ENCODE results near the gene NPPB.

The NPPB gene

DNA sequence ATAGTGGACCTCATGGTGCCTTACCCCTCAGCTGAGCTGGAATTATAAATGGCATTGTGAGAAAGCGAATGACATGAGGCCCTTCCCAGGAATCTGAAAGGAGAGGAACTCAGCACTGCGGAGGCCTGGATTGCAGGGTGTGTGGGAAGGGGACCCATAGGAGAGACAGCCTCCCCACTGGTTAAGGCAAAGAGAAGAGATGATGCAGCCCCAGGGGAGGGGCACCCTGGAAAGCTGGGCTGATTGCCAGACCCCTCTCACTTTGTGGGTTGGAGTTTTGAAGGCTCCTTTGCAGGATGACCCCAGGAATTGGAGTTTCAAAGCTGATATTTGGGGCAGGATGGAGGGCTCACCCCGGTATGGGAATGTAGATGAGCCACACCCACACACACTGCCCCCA is 2.0 kb downstream of the NPPB start:
- no peak overlapping the region for H3K4me3 ChIP-seq (ENCODE audit: low read length)
- no peak for TF ChIP-seq ZNF274 (IDR thresholded peaks at IDR 0.05; ENCODE audit: low read depth, low read length)

DNA sequence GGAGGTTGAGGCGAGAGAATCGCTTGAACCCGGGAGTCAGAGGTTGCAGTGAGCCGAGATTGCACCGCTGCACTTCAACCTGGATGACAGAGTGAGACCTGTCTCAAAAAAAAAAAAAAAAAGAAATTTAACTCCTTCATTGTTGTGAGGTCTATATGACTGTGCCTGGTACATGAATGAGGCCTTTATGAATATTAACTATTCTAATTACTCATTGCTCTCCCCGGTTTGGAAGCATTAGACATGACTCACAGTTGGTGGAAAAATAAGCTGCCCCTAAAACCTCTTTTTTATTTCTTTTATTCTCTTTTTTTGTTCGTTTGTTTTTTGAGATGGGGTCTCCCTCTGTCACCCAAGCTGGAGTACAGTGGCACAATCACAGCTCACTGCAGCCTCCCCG is 3.3 kb downstream of the NPPB start:
- no peak overlapping the region for H3K4me3 ChIP-seq (ENCODE audit: low read length)
- TF ChIP-seq ZNF274 (IDR thresholded peaks at IDR 0.05; ENCODE audit: low read depth, low read length): no peak

DNA sequence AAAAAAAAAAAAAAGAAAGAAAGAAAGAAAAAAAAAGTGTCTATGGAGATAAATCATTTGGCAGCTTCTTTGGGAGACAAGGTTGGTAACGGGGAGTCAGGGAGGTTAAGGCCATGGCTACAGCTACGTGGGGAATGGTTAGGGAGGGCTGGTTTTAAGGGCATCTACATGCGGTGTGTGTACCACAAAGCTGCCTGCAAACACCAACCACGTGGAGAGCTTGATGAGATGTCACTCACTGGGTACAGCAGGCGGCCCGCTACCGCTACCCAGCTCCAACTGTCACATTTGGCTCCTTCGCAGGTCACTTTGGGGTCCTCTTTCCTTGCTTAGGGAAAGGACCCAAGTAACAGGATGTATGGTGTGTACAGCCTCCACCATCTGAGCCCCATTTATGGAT is 4.2 kb downstream of the NPPB start:
- no peak overlapping the region for H3K4me3 ChIP-seq (ENCODE audit: low read length)
- no peak for TF ChIP-seq ZNF274 (IDR thresholded peaks at IDR 0.05; ENCODE audit: low read depth, low read length)

DNA sequence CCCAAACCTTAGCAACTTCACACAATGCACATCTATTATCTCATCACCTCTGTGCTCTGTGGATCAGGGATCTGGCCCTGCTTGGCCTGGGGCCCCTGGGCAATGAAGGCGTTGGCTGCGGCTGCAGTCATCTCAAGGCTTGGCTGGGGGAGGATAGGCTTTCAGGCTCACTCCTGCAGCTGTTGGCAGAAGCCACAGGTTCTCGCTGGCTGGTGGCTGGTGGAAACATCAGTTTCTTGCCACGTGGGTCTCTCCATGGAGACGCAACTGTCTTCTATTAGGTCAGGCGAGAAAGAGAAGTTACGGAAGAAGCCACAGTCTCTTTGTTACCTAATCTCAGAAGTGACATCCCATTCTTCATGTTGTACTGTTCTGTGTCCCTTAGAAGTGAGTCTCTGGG is 7.6 kb downstream of the NPPB start:
- no peak overlapping the region for H3K4me3 ChIP-seq (ENCODE audit: low read length)
- TF ChIP-seq ZNF274 (IDR thresholded peaks at IDR 0.05; ENCODE audit: low read depth, low read length): no peak

DNA sequence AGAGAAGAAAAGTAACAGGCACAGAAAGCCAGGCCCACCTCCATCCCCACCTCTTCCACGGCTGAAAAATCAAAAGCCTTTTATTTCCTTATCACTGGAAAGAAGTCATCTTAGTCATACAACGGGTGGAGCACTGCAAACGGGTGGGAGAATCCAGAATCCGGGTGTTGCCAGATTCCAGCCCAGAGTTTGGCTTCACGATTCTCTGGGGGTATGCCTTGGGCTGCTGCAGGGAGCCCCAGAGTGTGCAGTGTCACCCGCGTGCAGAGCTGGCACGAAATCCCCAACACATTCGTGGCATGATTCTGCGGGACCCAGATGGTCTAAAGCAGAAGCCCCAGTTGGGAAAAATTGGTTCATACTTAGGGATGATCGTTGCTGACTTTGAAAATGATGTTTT is 8.6 kb downstream of the NPPB start:
- no peak for TF ChIP-seq ZNF274 (IDR thresholded peaks at IDR 0.05; ENCODE audit: low read depth, low read length)
- no peak overlapping the region for H3K4me3 ChIP-seq (ENCODE audit: low read length)

DNA sequence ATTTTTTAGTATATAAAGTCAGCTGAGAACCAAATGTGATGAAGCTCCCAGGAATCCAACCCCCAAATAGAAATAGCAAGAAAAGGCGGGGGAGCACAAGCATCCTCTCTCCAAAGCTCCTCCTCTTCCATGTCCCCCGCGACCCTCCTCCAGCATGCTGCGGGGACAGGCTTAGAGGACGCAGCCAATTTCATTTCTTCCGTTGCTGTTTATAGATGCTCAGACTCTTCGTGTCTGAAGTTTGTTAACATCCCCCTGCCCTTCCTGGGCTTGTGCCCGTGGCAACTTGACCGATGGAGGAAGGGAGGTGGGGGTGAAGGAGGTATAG is 10.4 kb downstream of the NPPB start:
- TF ChIP-seq ZNF274 (IDR thresholded peaks at IDR 0.05; ENCODE audit: low read depth, low read length): no peak
- no peak overlapping the region for H3K4me3 ChIP-seq (ENCODE audit: low read length)

DNA sequence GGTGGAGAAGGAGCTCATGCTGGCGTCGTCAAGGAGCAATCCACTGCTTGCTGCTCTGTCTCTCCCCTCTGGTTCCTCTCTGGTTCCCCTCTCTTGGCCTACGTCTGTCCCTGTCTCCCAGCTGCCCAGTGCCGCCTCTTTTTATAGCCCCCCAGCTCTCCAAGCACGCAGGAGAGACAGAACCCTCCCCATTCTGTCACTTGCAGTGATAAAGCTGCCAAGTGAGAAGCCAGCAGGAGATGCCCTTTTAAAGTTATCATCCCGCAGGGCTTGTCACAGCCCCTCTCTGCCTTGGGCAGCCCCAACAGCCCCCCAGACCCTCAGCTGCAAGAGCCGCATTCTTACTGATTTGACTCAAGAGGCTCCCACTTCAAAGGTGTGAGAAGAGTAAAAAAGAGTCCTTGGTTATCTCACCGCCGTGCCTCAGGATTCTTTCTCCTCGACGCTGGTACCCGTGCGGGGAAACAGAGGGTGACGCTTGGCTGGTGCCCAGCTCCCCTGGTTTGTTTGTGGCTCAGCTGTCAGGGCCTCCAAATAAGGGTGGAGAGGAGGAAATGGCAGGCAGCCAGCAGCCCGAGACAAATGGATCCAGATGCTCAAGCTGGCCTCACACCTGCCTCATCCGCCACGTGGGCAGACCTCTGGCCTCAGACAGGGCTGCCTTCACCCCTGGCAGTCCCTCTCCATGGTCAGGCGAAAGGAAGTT is 10.9 kb downstream of the NPPB start, which contains the start of gene NPPA:
NPPA (minus strand) TSS at position 117 of the 706 bp plus-strand sequence; CDS start at position 18, 99 bp downstream.
- H3K4me3 ChIP-seq (ENCODE audit: low read length): no peak within 1 kb of the TSS
- TF ChIP-seq ZNF274 (IDR thresholded peaks at IDR 0.05; ENCODE audit: low read depth, low read length): no peak

DNA sequence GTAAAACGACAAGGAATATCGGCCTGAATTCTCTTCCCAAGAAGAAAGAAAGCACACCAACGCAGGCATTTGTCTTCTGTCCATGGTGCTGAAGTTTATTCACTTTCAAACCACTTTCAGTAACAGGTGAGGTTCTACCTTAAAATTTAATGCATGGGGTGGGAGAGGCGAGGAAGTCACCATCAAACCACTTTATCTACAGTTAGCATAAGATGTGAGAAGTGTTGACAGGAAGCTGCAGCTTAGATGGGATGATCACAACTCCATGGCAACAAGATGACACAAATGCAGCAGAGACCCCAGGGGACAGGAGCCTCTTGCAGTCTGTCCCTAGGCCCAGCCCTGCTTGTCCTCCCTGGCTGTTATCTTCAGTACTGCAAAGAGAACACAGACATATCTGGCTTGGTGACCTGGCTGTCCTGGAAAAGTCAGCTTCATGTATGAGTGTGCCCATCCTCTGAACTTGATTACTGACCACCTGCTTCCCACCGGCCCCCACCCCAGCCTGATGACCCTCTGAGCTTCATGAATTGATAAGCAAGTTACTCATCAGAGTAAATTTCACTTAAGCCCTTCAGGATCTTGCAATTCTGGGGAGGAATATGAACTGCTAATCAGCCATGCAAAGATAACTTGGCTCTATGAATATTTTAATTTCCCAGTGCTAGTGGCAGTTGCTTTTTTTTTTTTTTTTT is 13.0 kb downstream of the NPPB start:
- no peak overlapping the region for H3K4me3 ChIP-seq (ENCODE audit: low read length)
- TF ChIP-seq ZNF274 (IDR thresholded peaks at IDR 0.05; ENCODE audit: low read depth, low read length): no peak

DNA sequence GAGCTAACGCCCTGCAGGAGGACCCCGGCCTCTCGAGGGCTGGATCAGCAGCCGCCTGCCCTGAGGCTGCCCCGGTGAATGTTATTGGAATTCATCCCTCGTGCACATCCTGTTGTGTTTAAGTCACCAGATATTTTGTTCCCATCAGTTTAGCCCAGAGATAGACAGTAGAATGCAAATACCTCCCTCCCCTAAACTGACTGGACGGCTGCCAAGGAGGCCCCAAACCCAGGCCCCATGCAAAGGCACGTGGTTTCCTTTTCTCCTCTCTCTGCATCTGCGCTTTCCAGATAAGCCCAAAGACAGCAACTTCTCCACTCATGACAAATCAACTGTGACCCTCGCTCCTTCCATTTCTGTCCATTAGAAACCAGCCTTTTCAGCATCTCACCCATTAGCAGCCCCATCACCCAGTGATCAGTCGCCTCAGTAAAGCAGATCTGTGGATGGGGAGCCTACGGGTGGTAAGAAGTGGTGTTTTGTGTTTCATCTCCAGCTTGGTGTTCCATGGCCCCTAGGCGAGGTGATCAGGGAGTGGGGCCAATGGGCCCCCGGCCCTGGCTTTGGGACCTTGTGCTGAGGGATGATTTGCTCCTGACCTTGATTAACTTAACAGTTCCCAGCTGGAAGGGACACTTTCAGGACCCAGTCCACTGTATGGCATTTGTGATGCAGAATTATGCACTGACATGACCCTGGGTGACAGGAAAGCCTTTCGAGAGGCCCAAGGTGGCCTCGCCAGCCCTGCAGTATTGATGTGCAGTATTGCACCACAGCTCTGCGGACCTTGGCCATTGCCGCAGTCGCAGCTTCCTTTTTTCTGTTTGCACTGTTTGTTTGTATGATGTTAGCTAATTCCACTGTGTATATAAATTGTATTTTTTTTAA is 16.3 kb downstream of the NPPB start:
- no peak for TF ChIP-seq ZNF274 (IDR thresholded peaks at IDR 0.05; ENCODE audit: low read depth, low read length)
- H3K4me3 ChIP-seq (ENCODE audit: low read length): no peak overlapping the region

DNA sequence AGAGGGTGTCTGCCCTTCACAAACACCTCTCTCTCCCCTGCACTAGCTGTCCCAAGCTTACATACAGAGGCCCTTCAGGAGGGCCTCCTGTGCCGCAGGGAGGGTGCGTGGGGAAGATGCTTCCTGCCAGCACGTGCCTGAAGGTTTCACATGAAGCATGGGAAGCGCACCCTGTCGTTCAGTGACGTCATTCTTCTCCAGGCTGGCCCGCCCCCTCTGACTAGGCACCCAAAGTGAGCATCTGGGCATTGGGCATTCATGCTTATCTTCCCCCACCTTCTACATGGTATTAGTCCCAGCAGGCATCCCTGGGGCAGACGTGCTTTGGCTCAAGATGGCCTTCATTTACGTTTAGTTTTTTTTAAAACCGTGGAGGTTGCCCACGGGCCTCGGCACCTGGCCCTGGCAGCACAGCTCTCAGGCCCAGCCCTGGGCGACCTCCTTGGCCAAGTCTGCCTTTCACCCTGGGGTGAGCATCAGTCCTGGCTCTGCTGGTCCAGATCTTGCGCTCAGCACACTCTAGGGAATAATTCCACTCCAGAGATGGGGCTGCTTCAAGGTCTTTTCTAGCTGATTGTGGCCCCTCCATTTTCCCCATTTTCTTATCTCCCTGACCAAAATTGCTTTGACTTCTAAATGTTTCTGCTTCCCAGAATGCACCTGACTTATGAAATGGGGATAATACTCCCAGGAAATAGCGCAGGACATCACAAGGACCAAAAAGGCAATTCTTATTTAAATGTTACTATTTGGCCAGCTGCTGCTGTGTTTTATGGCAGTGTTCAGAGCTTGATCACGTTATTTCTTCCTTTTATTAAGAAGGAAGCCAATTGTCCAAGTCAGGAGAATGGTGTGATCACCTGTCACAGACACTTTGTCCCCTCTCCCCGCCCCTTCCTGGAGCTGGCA is 17.2 kb downstream of the NPPB start:
- TF ChIP-seq ZNF274 (IDR thresholded peaks at IDR 0.05; ENCODE audit: low read depth, low read length): no peak
- no peak overlapping the region for H3K4me3 ChIP-seq (ENCODE audit: low read length)

DNA sequence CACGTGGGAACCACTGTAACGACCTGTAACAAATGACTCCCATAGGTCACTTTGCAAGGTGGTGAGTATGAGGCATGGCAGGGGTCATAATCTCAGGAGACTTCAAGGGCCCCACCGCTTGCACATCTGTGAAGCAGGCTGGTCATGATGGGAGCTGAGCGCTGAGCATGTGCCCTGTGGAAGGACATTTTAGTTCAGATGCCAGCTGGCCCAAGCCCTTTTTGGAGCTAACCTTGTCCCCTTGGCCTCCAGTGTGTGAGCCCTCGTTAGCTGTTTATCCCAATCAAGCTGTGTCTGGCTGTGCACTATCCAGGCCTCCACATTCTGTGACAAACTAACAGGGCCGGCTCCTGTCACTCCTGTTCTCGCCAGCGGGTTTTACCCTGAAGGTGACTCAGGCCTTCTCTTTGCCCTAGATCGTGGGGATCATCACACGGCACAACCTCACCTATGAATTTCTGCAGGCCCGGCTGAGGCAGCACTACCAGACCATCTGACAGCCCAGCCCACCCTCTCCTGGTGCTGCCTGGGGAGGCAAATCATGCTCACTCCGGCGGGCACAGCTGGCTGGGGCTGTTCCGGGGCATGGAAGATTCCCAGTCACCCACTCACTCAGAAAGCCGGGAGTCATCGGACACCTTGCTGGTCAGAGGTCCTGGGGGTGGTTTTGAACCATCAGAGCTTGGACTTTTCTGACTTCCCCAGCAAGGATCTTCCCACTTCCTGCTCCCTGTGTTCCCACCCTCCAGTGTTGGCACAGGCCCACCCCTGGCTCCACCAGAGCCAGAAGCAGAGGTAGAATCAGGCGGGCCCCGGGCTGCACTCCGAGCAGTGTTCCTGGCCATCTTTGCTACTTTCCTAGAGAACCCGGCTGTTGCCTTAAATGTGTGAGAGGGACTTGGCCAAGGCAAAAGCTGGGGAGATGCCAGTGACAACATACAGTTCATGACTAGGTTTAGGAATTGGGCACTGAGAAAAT is 18.7 kb downstream of the NPPB start:
- no peak overlapping the region for H3K4me3 ChIP-seq (ENCODE audit: low read length)
- no peak for TF ChIP-seq ZNF274 (IDR thresholded peaks at IDR 0.05; ENCODE audit: low read depth, low read length)

DNA sequence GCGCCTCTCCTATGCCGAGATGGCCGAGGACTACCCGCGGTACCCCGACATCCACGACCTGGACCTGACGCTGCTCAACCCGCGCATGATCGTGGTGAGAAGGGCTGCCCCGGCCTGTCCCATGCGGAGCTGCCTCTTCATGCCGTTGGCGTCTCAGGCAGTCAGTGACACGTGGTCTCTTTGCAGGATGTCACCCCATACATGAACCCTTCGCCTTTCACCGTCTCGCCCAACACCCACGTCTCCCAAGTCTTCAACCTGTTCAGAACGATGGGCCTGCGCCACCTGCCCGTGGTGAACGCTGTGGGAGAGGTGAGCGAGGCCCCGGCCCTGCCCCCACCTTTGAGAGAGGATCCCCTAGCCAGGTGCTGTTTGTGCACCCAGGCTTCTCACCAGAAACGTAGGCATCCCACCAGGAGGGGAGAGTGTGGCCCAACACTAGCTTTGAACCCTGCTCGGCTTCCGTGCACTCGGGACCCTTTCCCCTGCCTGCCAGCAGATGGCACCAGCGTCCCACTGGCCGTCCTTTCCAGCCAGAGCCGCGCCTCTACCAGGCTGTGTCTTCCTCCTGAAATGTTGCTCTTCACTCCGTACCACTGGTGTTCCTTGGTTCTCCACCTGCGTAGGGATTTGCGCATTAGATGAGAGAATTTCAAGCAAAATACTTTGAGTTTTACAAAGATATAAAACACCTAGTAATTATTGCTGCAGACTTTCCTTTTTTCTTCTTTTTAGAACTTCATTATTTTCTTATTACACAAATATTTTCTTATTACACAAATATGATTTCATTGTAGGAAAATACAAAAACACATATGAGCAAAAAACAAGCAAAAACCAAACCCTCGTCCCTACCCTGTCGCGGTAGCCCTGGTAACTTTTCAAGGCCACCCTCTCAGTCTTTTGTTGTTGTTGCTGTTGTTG is 20.1 kb downstream of the NPPB start:
- TF ChIP-seq ZNF274 (IDR thresholded peaks at IDR 0.05; ENCODE audit: low read depth, low read length): no peak

More for the DNA sequence above, 20.1 kb downstream of the NPPB start:
- H3K4me3 ChIP-seq (ENCODE audit: low read length): no peak overlapping the region

All from GM08714 (cell line).